AG04450 (cell line): ENCODE measurements around the gene UMPS. TPM values are rescaled to one million over a fixed set of nuclear protein-coding genes. Genes with fewer than 3 reads are reported as not detected.
A peak's percentile ranks its signal among the peaks of the same experiment; 100 is the strongest.

ENCODE experiments used
- CTCF ChIA-PET: fragments of 300-600, 350-600 bp; formaldehyde crosslinking; extraction: SDS; loops from one replicate; lab custom pipeline; 2022; ENCODE audit warnings: antibody characterized with exemption, inconsistent platforms; lab: Charles Lee
- POLR2A ChIA-PET: fragments of 350-600 bp; formaldehyde crosslinking; extraction: SDS; loops from one replicate; lab custom pipeline; 2021; ENCODE audit warnings: antibody characterized with exemption, inconsistent platforms; lab: Yijun Ruan, JAX
- DNase-seq: peaks from one replicate; pipeline ENCODE4 v3.0.0-alpha.2; 2011; ENCODE audit warnings: low read depth, low spot score
- H3K27ac ChIP-seq: one replicate; pipeline ENCODE4 v1.5.1; 2012; ENCODE audit warnings: low read depth, low read length, control low read depth
- H3K27me3 ChIP-seq: one replicate; pipeline ENCODE4 v1.6.0; 2012; ENCODE audit warnings: low read length; ENCODE audit not compliant: control insufficient read depth, insufficient read depth
- H3K4me3 ChIP-seq: 2 replicates; pipeline ENCODE4 v1.5.1; 2011; ENCODE audit warnings: mild to moderate bottlenecking, low read depth, low read length, control low read depth
- H3K9me3 ChIP-seq: 2 replicates; pipeline ENCODE4 v1.5.1; 2012; ENCODE audit warnings: low read length; ENCODE audit not compliant: control insufficient read depth, insufficient read depth
- CTCF ChIP-seq: IDR thresholded peaks from 2 replicates; pipeline ENCODE4 v1.5.1; 2011; ENCODE audit warnings: low read depth, low read length, control low read depth, inconsistent platforms
- polyA plus RNA-seq: library from polyadenylated mRNA; depleted of rRNA; stranded (reverse); fragments of >200 nt; gene quantifications from 2 replicates; pipeline ENCODE4 v1.2.3, GENCODE V29; 2011

Gene UMPS
- polyA plus RNA-seq, 1 experiment: 27.9 TPM

- CTCF ChIA-PET: interaction anchor here (0.7 to 1.9 kb wide), 5 partner anchors 30 to 170 kb away, joined by 3 to 5 read pairs (median 3); no protein-coding TSS in a partner anchor
- Histone ChIP-seq H3K9me3 (no peaks in the 10 kb centered on the region), H3K27ac (no peak overlapping the region), H3K4me3 (peak overlapping the region; percentile 99), H3K27me3 (no peaks in the 10 kb centered on the region)
- DNase-seq: no peak
- POLR2A ChIA-PET: no interaction called here
- TF ChIP-seq CTCF: no peak
Measured at GRCh38 chr3:124730941-124731297, 667 bp downstream of the UMPS start.

GRCh38 chr3:124731760-124732159 lies 1.5 kb downstream of the UMPS start:
- no peak for DNase-seq
- no peak overlapping the region for H3K4me3 ChIP-seq
- ChIA-PET POLR2A (interaction anchor here (0.7 kb wide), 1 partner anchor 45 kb away, joined by 3 read pairs; no protein-coding TSS in a partner anchor), CTCF (interaction anchor here (0.7 to 2.0 kb wide), 6 partner anchors 29 to 245 kb away, joined by 3 to 6 read pairs (median 5); no protein-coding TSS in a partner anchor)
- no peak overlapping the region for H3K27ac ChIP-seq
- no peaks in the 10 kb centered on the region for H3K9me3 ChIP-seq
- no peak for TF ChIP-seq CTCF
- H3K27me3 ChIP-seq: no peaks in the 10 kb centered on the region

GRCh38 chr3:124741027-124741426 lies 10.8 kb downstream of the UMPS start:
- POLR2A ChIA-PET: no interaction called here
- Histone ChIP-seq H3K27me3 (no peaks in the 10 kb centered on the region), H3K4me3 (no peak overlapping the region), H3K9me3 (no peaks in the 10 kb centered on the region), H3K27ac (no peak overlapping the region)
- no peak for TF ChIP-seq CTCF
- no peak for DNase-seq
- CTCF ChIA-PET: interaction anchor here (1.5 kb wide), 1 partner anchor 52 kb away, joined by 3 read pairs; no protein-coding TSS in a partner anchor

GRCh38 chr3:124745756-124746155 lies 15.5 kb downstream of the UMPS start:
- no peak for DNase-seq
- no peaks in the 10 kb centered on the region for H3K27me3 ChIP-seq
- no peaks in the 10 kb centered on the region for H3K9me3 ChIP-seq
- no peak overlapping the region for H3K27ac ChIP-seq
- TF ChIP-seq CTCF: no peak
- CTCF ChIA-PET: no interaction called here
- H3K4me3 ChIP-seq: no peak overlapping the region
- POLR2A ChIA-PET: no interaction called here

GRCh38 chr3:124747111-124747981 lies 17.1 kb downstream of the UMPS start:
- no peak for TF ChIP-seq CTCF
- DNase-seq: no peak
- Histone ChIP-seq H3K4me3 (no peak overlapping the region), H3K27me3 (no peaks in the 10 kb centered on the region), H3K27ac (no peak overlapping the region), H3K9me3 (no peaks in the 10 kb centered on the region)
- ChIA-PET CTCF (interaction anchor here (1.4 kb wide), 1 partner anchor 154 kb away, joined by 5 read pairs; no protein-coding TSS in a partner anchor), POLR2A (interaction anchor here (0.7 kb wide), 1 partner anchor 18 kb away, joined by 3 read pairs; no protein-coding TSS in a partner anchor)
